T-helper 1 cell treated with Interleukin-12 subunit alpha and Interleukin-12 subunit beta and Interleukin-4 antibody, amounts not matched to agents 30 ng/mL and 1 ng/mL, for 36 hours (primary cell): ENCODE measurements around the gene ERFL. TPM values are rescaled to one million over a fixed set of nuclear protein-coding genes. Genes with fewer than 3 reads are reported as not detected.

Experiments used
- intact Hi-C: fragments of 100-400 bp; cut with micrococcal nuclease; formaldehyde crosslinking; loops from one replicate; pipeline ENCODE4 v1.15.1; 2024
- total RNA-seq: library from RNA; stranded (reverse); gene quantifications from 2 replicates; pipeline ENCODE4 v1.2.3, GENCODE V29; 2022

ERFL gene
- total RNA-seq, 1 donor from 2014 or later: 2.1 TPM

DNA sequence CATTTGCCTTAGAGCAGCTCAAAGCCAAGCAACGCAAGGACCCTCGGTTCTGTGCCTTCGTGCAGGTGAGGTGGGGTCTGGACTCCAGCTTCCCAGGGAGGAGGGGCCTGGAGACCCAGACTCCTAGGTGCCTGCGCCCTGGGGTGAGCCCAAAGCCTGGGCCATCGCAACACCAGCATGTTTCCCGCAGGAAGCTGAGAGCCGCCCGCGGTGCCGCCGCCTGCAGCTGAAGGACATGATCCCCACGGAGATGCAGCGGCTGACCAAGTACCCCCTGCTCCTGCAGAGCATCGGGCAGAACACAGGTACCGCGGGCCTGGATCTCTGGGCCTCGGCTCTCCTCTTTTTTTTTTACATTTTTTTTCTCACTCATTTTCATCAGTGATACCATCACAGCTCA lies 25.7 kb downstream of the ERFL start:
- intact Hi-C loops: no loop called here

DNA sequence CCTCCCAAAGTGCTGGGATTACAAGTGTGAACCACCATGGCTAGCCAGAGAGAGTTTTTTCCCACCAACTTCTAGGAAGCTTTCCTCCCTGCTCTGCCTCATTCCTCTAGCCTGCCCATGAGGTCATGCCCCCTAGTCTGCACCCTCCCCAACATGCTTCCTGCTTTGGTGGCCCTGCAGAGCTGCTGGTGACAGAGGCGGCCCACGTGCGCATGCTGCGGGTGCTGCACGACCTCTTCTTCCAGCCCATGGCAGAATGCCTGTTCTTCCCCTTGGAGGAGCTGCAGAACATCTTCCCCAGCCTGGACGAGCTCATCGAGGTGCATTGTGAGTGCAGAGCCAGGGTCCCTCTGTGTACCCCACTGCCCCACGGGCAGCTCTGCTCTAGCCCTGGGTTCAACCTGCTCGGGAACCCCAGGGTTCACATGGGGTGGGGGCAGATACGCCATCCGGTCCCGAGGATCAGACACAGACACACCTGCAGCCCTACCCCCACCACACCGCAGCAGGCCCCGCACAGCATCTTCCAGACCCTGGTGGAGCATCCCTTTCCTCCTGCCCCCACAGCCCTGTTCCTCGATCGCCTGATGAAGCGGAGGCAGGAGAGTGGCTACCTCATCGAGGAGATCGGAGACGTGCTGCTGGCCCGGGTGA lies 26.4 kb downstream of the ERFL start:
- intact Hi-C loops: no loop called here

DNA sequence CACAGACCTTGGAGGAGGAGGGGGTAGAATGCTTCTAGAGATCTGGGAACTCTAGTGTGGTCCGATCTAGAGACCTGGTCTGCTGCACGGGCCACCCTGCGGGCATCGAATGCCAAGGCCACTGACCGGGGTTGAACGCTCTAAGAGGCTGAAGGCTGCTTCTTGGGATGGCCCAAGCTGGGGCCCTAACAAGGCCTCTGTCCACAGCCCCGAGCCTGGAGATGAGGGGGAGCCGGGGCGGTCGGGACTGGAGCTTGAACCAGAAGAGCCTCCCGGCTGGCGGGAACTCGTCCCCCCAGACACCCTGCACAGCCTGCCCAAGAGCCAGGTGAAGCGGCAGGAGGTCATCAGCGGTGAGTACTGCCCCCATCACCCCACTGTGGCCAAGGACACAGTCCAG lies 30.0 kb downstream of the ERFL start:
- intact Hi-C loops: no loop called here

DNA sequence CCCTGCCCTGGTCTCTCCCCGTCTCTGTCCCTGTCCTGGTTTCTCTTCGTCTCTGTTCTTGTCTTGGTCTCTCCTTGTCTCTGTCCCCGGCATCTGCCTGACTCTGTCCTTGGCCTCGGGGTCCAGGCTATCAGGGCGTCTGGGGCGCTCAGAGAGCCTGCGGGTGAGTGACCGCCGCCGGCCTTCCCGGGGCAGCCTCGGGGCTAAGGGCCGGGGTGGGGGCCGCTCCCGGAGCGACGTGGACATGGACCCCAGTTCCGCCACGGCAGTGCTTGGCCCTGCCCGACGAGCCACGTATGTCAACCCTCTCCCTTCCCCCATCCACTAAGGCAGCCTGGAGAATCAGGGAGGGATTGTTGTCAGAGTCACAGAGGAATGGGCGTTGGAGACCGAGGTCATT lies 30.4 kb downstream of the ERFL start:
- intact Hi-C loops: no loop called here

DNA sequence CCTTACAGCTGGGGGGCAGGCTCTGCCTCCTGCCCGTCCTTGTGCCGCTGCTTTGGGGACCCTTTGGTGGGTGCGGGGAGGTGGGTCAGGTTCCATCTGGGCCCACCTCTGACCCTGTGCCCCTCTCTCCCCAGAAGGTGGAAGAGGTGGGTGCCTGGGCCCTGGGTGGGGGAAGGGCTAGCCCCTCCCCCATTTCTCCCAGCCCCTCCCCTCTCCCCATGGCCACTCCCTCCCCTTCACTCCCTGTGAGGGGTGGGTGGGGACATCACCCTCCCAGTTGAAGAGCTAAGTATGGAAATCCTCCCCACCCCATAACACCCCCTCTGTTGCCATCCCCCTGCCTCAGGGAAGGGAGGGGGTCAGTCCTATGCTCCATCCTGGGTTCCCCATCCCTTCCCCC lies 31.1 kb downstream of the ERFL start:
- intact Hi-C loops: no loop called here

DNA sequence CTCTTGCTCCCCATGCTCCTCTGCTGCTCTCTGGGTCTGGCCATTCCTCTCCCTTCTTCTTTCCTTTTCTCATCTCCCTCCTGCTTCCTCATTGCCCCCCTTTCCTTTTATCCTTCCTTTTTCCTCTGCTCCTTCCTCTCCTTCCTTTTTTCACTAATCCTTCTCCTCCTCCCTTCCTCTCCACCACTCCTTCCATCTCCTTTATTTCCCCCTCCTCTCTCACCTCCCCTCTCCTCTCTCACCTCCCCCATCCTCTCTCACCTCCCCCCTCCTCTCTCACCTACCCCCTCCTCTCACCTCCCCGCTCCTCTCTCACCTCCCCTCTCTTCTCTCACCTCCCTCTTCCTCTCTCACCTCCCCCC lies 31.7 kb downstream of the ERFL start:
- intact Hi-C loops: no loop called here

DNA sequence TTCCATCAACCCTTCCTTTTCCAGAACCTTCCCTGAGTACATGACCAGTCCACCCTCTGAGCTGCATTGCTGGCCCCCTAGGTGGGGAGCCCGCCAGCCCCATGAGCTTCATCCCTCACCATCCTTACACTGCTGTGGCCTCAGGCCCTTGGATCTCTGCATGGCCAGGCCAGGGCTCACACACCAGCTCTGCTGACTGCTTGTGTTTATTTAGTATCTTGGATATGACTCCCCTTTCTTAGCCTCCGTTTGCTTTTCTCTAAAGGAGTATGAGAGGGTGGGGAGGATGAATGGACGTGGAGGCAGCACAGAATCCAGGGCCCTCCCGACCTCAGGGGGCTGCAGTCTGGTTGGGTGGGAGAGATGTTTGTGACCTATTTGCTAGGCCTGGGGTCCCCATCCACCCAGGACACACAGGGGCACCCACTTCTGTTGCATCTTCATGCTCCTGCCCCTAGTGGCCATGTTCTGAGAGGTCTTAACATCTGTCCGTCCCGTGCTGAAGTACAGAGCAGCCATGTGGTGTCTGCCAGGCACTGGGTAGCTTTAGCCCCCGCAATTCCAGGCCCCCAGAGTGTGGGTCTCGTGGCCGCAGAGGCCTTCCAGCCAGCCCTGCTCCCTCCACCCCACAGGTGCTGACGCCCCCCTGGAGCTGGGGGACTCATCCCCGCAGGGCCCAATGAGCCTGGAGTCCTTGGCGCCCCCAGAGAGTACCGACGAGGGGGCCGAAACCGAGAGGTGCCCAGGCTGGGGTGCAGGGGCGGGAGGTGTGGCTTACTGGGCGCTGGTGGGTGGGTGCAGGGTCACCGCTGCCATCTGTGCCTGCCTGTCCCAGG lies 32.3 kb downstream of the ERFL start:
- intact Hi-C loops: no loop called here

DNA sequence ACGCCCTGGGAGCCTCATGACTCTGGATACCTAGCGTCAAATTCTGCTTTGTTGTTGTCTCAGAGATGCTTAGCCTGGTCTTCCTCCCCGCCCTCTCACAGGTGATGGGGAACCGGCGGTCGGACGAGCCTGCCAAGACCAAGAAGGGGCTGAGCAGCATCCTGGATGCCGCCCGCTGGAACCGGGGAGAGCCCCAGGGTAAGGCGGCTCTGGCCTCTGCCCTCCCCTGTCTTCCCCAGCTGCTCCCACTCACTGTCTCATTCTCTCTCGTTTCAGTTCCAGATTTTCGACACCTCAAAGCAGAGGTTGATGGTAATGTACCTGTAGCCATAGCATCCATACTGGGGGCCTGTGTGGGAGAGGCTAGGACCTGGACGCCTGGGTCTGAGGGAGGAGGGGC lies 33.9 kb downstream of the ERFL start:
- intact Hi-C loops: no loop called here

DNA sequence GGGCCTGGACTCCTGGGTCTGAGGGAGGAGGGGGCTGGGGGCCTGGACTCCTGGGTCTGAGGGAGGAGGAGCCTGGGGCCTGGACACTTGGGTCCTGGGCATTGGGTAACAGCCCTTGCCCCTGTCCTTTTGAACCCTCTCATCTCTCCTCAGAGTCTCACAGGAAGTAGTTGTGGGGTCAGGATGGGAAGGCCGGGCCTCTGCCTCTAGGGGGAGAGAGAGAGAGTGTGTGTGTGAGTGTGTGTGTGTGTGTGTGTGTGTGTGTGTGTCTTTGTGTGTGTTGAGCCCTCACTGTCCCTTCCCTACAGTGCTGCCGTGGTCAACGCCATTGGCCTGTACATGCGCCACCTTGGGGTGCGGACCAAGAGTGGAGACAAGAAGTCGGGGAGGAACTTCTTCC lies 34.4 kb downstream of the ERFL start:
- intact Hi-C loops: no loop called here

DNA sequence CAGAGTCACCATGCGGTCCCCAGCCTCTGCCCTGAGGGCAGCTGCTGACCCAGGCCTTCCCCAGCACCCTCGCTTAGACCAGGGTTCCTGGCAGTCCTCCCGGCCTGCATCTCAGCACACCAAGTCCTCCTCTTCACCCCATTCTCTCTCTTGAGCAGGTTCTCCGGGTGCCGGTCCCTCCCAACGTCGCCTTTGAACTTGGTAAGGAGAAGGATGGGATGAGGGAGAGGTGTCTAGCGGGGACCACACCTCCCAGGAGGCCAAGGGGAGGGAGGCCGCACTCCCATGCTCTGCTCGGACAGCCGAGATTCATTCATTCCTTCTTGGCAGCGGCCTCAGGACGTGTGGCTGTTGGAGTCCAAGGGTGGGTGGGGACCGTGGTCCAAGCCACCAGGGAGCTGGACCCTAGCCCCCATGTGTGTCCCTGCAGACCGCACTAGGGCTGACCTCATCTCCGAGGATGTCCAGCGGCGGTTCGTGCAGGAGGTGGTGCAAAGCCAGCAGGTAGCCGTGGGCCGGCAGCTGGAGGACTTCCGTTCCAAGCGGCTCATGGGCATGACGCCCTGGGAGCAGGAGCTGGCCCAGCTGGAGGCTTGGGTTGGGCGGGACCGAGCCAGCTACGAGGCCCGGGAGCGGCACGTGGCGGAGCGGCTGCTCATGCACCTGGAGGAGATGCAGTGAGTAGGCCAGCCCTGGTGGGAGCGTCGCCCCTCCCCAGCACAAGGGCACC lies 35.9 kb downstream of the ERFL start:
- intact Hi-C loops: no loop called here

DNA sequence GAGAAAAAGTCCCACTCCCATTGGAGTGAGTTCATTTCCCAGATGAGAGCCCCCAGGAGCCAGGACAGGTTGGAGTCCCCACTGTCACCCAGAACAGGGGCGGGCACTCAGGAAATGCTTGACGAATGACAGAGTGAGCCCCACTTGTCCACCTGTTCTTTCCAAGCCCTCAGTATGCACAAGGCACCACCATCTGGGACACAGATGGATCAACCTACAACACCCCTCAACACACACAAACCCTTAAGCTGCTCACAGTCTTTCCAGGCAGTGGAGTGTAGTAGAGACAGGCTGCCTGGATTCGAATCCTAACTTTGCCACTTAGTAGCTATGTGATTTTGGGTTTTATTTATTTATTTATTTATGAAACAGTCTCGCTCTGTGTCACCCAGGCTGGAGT lies 37.3 kb downstream of the ERFL start:
- intact Hi-C loops: no loop called here

DNA sequence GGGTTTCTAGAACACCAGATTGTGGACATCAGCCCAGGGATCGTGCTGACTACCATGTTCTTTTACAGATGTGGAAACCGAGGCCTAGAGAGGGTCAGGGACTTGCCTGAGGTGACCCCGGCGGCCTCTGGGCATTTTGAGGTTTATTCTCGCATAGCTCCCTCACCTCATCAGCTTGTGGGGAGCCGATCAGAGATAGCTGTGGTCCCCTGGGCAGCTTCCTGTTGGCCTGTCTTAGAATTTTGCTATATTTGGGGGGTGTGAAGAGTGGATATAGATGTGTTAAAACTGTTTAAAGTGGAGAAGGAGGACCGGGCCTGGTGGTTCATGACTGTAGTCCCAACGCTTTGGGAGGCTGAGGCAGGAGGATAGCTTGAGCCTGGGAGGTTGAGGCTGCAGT lies 38.4 kb downstream of the ERFL start:
- intact Hi-C loops: no loop called here

DNA sequence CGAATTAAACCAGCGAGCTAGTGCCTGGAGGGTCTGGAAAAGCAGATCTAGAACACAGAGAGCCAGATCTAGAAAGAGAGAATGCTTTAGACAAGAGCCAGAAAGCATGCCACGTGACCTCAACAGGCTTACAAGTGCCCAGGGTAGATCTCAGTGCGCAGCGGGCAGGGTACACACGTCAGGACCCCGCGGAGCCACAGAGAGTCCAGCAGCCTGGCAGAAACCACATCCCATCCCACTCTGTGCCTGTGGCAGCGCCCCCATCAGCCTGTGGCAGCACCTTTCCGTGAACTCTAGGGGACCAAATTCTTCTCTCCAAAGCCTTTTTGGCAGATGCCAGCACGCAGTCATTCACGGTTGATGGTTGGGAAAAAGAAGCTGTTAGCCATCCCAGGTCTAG lies 39.3 kb downstream of the ERFL start:
- intact Hi-C loops: no loop called here

DNA sequence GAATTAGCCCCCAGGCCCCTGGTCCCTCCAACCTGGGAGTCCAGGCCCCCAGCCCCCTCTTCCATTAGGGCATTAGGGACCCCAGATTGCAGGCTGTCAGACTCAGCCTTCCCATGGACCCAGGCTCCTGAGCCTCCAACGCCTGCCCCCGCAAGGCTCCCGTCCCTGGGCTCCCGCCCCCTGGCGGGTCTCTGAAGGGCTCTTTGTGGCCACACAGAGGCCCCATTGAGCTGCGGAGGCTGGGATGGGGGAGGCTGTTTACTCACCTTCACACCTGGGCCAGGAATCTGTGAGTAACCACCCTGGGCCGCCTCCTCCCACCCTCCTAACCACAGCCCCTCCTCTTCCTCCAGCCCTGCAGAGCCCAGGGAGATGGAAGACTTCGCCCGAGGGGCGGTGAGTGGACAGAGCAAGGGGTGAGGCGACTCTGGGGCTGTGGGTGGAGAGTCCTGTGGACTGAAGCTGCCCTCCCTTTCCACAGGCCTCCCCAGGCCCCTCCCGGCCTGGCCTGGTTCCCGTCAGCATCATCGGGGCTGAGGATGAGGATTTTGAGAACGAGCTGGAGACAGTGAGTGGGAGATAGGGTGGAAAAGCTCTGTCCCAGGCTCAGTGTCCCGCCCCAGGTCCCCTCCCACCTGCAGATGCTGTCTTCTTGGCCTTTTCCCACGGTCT lies 40.4 kb downstream of the ERFL start:
- intact Hi-C loops: loop anchor here (1.0 to 2.0 kb wide), 4 partner anchors 17 to 70 kb away; partner anchors contain the start of gene ERFL

DNA sequence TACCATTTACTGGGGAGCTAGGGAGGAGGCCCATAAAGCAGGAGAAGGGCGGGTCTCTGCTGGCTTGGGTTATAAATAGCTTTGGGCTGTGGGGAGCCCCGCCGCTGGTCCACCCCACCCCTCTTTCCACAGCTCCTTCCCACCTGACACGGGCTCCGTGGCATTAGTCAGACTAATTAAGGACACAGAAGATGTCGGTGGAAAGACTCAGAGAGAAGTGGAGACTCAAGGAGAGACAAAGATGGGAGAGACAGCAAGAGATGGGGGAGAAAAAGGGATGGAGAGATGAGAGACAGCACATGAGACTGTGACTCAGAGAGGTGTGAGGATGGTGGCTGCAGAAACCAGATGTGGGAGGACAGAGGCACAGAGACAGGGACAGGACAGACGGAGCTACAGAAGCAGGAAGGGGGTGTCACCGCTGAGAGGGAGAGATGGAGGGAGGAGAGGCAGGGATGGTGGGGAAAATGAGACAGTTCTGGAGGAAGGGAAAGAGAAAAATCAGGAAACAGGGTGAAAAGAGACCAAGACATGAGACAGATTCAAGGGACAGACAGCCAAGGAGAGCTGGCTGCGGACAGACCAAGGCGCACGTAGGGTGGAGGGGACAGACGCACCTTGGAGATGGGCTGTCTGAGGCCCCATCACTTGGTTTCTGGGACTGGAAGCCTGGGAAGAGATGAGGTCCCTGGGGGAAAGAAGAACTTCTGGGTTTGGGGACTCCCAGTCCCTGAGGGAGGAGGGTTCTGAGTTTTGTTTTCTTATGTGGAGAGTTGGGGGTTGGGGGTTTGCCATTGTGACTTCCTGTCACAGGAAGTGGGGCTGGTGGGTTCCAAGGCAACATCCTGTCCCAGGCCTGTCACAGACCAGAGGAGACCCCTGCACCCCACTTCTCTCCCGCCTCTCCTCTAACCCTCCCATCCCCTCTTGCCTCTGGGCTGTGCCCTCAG lies 41.2 kb downstream of the ERFL start:
- intact Hi-C loops: loop anchor here (1.0 to 2.0 kb wide), 4 partner anchors 16 to 71 kb away; partner anchors contain the start of gene ERFL

DNA sequence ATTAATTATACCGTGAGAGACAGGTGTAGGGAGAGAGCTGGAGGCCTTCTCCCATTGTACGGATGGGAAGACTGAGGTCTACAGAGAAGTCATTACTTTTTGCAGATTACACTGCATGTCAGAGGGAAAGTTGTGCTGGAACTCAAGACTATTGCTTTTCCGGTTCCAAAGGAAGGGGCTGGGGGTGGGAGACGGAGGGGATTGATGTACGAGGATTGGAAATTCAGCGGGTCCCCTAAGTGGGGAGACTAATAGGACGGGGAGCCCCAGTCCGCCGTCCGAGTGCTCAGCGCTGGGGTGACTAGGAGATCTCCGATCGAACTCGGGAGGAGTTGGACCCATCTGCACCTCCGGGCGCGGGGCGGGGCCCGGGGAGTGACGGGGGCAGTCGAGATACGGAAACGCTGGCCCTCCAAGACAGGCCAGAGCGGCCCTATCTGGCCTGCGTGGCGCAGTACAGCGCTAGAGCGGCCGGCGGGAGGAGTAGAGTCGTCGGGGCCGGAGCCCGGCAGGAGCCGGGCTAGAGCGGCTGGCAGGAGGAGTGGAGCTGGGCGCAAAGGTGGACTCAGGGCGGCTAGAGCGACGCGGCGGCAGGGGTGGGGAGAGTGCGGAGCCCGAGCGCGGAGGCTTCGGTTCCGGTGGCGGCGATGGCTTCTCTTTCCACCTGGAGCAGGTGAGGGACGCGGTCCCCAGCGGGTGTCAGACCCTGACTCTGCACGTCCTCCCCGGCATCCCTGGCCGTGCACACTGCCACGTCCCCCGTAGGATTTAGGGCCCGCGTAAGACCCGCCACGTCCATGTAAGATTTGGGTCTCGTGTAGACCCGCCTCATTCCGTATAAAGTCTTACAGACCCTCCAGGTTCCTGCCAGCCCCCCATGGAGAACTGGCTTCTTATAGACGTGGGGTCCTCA lies 44.2 kb downstream of the ERFL start:
- intact Hi-C loops: loop anchor here (1.0 to 5.0 kb wide), 7 partner anchors 9 to 398 kb away; partner anchors contain the start of genes GSK3A and RABAC1

DNA sequence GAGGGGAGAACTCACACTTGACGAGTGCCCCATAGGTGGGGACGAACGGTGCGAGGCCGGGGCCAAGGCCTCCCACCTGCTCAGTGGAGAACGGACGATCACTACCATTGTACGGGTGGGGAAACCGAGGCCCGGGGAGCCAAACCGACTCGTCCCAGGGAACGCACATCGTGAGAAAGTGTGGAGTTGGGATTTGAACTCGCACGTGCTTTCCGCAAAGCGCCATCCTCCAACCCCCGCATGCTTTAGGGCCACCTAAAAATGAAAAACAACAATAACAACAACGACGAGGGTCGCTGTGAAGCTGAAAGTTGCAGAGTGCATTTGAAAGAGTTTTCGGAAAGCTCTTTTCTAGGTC lies 44.8 kb downstream of the ERFL start:
- intact Hi-C loops: loop anchor here (5.0 kb wide), 1 partner anchor 399 kb away; no protein-coding TSS in a partner anchor

DNA sequence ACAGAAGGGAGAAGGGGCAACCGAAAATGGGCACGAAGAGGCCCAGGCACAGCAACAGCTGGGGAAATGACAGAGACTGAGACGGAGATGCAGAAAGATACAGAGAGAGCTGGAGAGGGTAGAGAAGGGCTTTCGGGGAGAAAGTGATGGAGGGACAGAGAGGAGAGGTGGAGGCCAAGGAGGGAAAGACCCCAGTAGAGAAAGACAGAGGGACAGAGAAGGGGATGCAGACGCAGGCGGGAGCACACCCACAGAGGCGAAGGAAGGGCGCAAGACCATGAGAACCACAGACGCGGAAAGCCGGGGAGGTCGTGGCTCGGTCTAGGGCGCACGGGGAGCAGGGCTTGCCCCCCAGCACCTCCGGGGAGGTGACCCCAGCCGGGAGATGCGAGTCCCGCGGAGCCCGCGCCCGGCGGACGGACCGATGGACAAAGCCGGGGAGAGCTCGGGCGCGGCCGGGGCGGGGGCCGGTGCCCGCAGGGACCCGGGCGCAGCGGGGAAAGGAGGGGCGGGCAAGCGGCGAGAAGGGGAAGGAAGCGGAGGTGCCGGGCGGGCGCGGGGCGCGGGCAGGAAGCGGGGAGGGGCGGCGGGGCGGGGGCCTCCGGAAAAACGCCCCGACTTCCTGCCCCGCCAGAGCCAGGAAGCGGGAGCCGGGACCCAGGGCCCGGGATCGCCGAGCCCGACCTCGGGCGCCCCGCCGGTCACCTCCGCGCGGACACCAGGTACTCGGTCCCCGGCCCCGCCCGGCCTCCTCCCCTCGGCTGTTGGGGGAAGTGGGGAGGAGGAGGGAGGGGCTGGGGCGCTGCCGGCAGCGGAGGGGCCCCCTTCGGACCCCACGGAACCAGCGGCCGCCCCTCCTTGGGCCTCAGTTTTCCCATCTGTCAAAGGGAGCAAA lies 45.4 kb downstream of the ERFL start, which contains the start of gene ARHGEF1:
TSS of gene ARHGEF1 (plus strand) at position 617 of the 895 bp plus-strand sequence. CDS start 4,899 bp downstream, outside the sequence.
- intact Hi-C loops: loop anchor here (5.0 kb wide), 1 partner anchor 399 kb away; no protein-coding TSS in a partner anchor
